ENCODE measurements around the gene RIT2.

RIT2 gene

GRCh38 chr18:42921226-42921737 lies 194.2 kb downstream of the RIT2 start:
- no peak for DNase-seq

GRCh38 chr18:42920621-42921020 lies 194.9 kb downstream of the RIT2 start:
- DNase-seq, result no peak

GRCh38 chr18:42915299-42915698 lies 200.2 kb downstream of the RIT2 start:
- no peak for DNase-seq

GRCh38 chr18:42914476-42914875 lies 201.0 kb downstream of the RIT2 start:
- DNase-seq, result no peak

GRCh38 chr18:42909095-42909494 lies 206.4 kb downstream of the RIT2 start:
- DNase-seq, result no peak

- DNase-seq, result no peak
Observed at GRCh38 chr18:42906761-42907160, 208.7 kb downstream of the RIT2 start.

- DNase-seq, result no peak
Observed at GRCh38 chr18:42901161-42901560, 214.3 kb downstream of the RIT2 start.

GRCh38 chr18:42893977-42894376 lies 221.5 kb downstream of the RIT2 start:
- DNase-seq, result no peak

- DNase-seq, result no peak
Observed at GRCh38 chr18:42892181-42892580, 223.3 kb downstream of the RIT2 start.

GRCh38 chr18:42891705-42892104 lies 223.8 kb downstream of the RIT2 start:
- no peak for DNase-seq

- no peak for DNase-seq
Observed at GRCh38 chr18:42883169-42883568, 232.3 kb downstream of the RIT2 start.

GRCh38 chr18:42882122-42882521 lies 233.4 kb downstream of the RIT2 start:
- DNase-seq, result no peak

- DNase-seq, result no peak
Observed at GRCh38 chr18:42872838-42873237, 242.6 kb downstream of the RIT2 start.

- no peak for DNase-seq
Observed at GRCh38 chr18:42864876-42865275, 250.6 kb downstream of the RIT2 start.

GRCh38 chr18:42861271-42861670 lies 254.2 kb downstream of the RIT2 start:
- DNase-seq, result no peak

- no peak for DNase-seq
Observed at GRCh38 chr18:42860548-42860947, 254.9 kb downstream of the RIT2 start.

GRCh38 chr18:42860011-42860410 lies 255.5 kb downstream of the RIT2 start:
- DNase-seq, result no peak

- no peak for DNase-seq
Observed at GRCh38 chr18:42854558-42854957, 260.9 kb downstream of the RIT2 start.

- DNase-seq, result no peak
Observed at GRCh38 chr18:42850174-42851083, 265.1 kb downstream of the RIT2 start.

- no peak for DNase-seq
Observed at GRCh38 chr18:42839408-42839807, 276.1 kb downstream of the RIT2 start.

GRCh38 chr18:42838546-42839145 lies 276.8 kb downstream of the RIT2 start:
- DNase-seq, result no peak

- DNase-seq, result no peak
Observed at GRCh38 chr18:42830936-42831335, 284.5 kb downstream of the RIT2 start.

- no peak for DNase-seq
Observed at GRCh38 chr18:42828881-42829280, 286.6 kb downstream of the RIT2 start.

GRCh38 chr18:42824178-42824577 lies 291.3 kb downstream of the RIT2 start:
- DNase-seq, result no peak
